ENCODE results near the gene MED25. TPM values are rescaled to one million over a fixed set of nuclear protein-coding genes. Genes with fewer than 3 reads are reported as not detected.

Gene MED25
- total and polyA plus RNA-seq, 2 of the 8 experiments (the other 6 are each of a cell fraction or from before 2014, with no cell fraction given) = 21.6 to 71.4 TPM

- no peak for TF ChIP-seq CTCF (IDR thresholded peaks at IDR 0.05; ENCODE audit: control extremely low read depth in 1 of 3, insufficient read depth in 1 of 3, low read depth in 1 of 3, low read length in 3 of 3)
- TF ChIP-seq YY1 (IDR thresholded peaks at IDR 0.05; ENCODE audit: low read depth, low read length) = no peak
- no peak for TF ChIP-seq ATF2 (IDR thresholded peaks at IDR 0.05; ENCODE audit: low read length)
- TF ChIP-seq FOSL1 (IDR thresholded peaks at IDR 0.05; ENCODE audit: insufficient read depth, low read depth, low read length) = no peak
Observed at GRCh38 chr19:49840321-49840720, 22.2 kb downstream of the MED25 start (continued).
